H1 (cell line): ENCODE measurements around the gene EPHA2. TPM values are rescaled to one million over a fixed set of nuclear protein-coding genes. Genes with fewer than 3 reads are reported as not detected.

ENCODE experiments used
- CTCF ChIA-PET: fragments of 300-600 bp; sonication (Branson Sonifier 250); formaldehyde crosslinking; loops from one replicate; lab custom pipeline; 2021; ENCODE audit not compliant: partially characterized antibody; lab: Charles Lee
- POLR2A ChIA-PET: fragments of 300-600 bp; sonication (Branson Sonifier 250); formaldehyde crosslinking; loops from one replicate; lab custom pipeline; 2021; ENCODE audit warnings: inconsistent platforms; ENCODE audit not compliant: partially characterized antibody; lab: Charles Lee
- DNase-seq, 2 experiments: peaks; one replicate each; pipeline versions ENCODE4 v3.0.0 to v3.0.0-alpha.2; 2010 to 2022; ENCODE audit warnings: low spot score in 2 of 2, low read depth in 1 of 2, mixed read lengths in 1 of 2
- FAIRE-seq: peaks from 2 replicates; lab custom pipeline; 2011; peaks lifted over from hg19 to GRCh38; lab: Jason Lieb, UNC
- H2AFZ ChIP-seq: 2 replicates; pipeline ENCODE4 v1.8.1; 2012; ENCODE audit warnings: low read length, inconsistent platforms
- H2AK5ac ChIP-seq: 2 replicates; pipeline ENCODE4 v1.6.1; 2013; ENCODE audit warnings: low read depth, low read length
- H2BK120ac ChIP-seq: replicated peaks from 2 replicates; pipeline ENCODE3; 2013; ENCODE audit warnings: low read depth, low read length, inconsistent platforms
- H2BK12ac ChIP-seq: 2 replicates; pipeline ENCODE4 v1.6.1; 2013; ENCODE audit warnings: low read depth, low read length
- H2BK15ac ChIP-seq: 2 replicates; pipeline ENCODE4 v1.6.1; 2013; ENCODE audit warnings: low read length
- H2BK20ac ChIP-seq: 2 replicates; pipeline ENCODE4 v1.6.1; 2013; ENCODE audit warnings: low read length
- H2BK5ac ChIP-seq: 2 replicates; pipeline ENCODE4 v1.6.1; 2013; ENCODE audit warnings: low read depth, low read length
- H3K14ac ChIP-seq: 2 replicates; pipeline ENCODE4 v1.6.1; 2013; ENCODE audit warnings: inconsistent platforms; ENCODE audit not compliant: insufficient read length
- H3K18ac ChIP-seq: 2 replicates; pipeline ENCODE4 v1.6.1; 2013; ENCODE audit warnings: low read length; ENCODE audit errors: extremely low read depth
- H3K23ac ChIP-seq: 2 replicates; pipeline ENCODE4 v1.6.1; 2013; ENCODE audit warnings: inconsistent platforms; ENCODE audit not compliant: insufficient read length
- H3K23me2 ChIP-seq: 2 replicates; pipeline ENCODE4 v1.6.1; 2013; ENCODE audit warnings: low read depth, low read length
- H3K27ac ChIP-seq: 2 replicates; pipeline ENCODE4 v1.6.1; 2011; ENCODE audit warnings: low read depth, low read length, inconsistent platforms
- H3K27me3 ChIP-seq, 4 experiments: replicated peaks in 1 of 4; 1 replicate in 1 of 4; 2 replicates in 3 of 4; pipeline versions ENCODE4 v1.6.1 to v1.8.1; 2011 to 2013; ENCODE audit warnings: low read length in 3 of 4, mild to moderate bottlenecking in 3 of 4, inconsistent platforms in 2 of 4, mixed read lengths in 2 of 4, moderate library complexity in 1 of 4; ENCODE audit not compliant: control insufficient read depth in 3 of 4, insufficient read depth in 3 of 4; ENCODE audit errors: extremely low read depth in 1 of 4
- H3K36me3 ChIP-seq, 4 experiments: 2 replicates each; pipeline versions ENCODE4 v1.6.1 to v1.8.1; 2011 to 2013; ENCODE audit warnings: mild to moderate bottlenecking in 4 of 4, low read length in 3 of 4, moderate library complexity in 2 of 4, control low read depth in 1 of 4, inconsistent platforms in 1 of 4; ENCODE audit not compliant: insufficient read depth in 4 of 4, control insufficient read depth in 2 of 4
- H3K4ac ChIP-seq: replicated peaks from 2 replicates; pipeline ENCODE3; 2013; ENCODE audit warnings: low read length, low read depth, mixed read lengths, inconsistent platforms; ENCODE audit not compliant: insufficient read length
- H3K4me1 ChIP-seq, 4 experiments: replicated peaks in 1 of 4; 1 replicate in 1 of 4; 2 replicates in 3 of 4; pipeline versions ENCODE4 v1.6.1 to v1.8.1; 2011 to 2013; ENCODE audit warnings: low read length in 3 of 4, inconsistent platforms in 2 of 4, mixed read lengths in 1 of 4; ENCODE audit not compliant: insufficient read depth in 4 of 4, control insufficient read depth in 3 of 4
- H3K4me2 ChIP-seq, 2 experiments: 2 replicates each; pipeline versions ENCODE4 v1.6.1 to v1.8.1; 2011 to 2013; ENCODE audit warnings: low read depth in 2 of 2, low read length in 2 of 2, control low read depth in 1 of 2, inconsistent platforms in 1 of 2, mild to moderate bottlenecking in 1 of 2; ENCODE audit not compliant: insufficient read depth in 1 of 2
- H3K4me3 ChIP-seq, 4 experiments: fragments of 200-600, 300-600 bp in 1 of 4; sonication (generic), shearing (Covaris generic), sonication (Bioruptor Twin) in 1 of 4; 2 replicates each; pipeline versions ENCODE4 v1.5.1 to v1.8.1; 2011 to 2016; ENCODE audit warnings: low read length in 4 of 4, low read depth in 3 of 4, control low read depth in 2 of 4, inconsistent platforms in 2 of 4, mild to moderate bottlenecking in 2 of 4, mixed read lengths in 1 of 4, moderate library complexity in 1 of 4; ENCODE audit not compliant: insufficient read depth in 2 of 4; ENCODE audit errors: extremely low read depth in 1 of 4
- H3K56ac ChIP-seq: replicated peaks from 2 replicates; pipeline ENCODE3; 2013; ENCODE audit warnings: low read depth, mild to moderate bottlenecking, mixed read lengths, low read length, inconsistent platforms; ENCODE audit not compliant: insufficient read length
- H3K79me1 ChIP-seq: 2 replicates; pipeline ENCODE4 v1.6.1; 2013; ENCODE audit warnings: low read depth, low read length, control low read depth
- H3K79me2 ChIP-seq, 2 experiments: 2 replicates each; pipeline versions ENCODE4 v1.6.1 to v1.8.1; 2012 to 2013; ENCODE audit warnings: low read length in 2 of 2, mild to moderate bottlenecking in 2 of 2, inconsistent platforms in 1 of 2; ENCODE audit not compliant: insufficient read depth in 2 of 2, control insufficient read depth in 1 of 2
- H3K9ac ChIP-seq, 4 experiments: replicated peaks in 1 of 4; 1 replicate in 1 of 4; 2 replicates in 3 of 4; pipeline versions ENCODE4 v1.6.1 to v1.8.1; 2011 to 2013; ENCODE audit warnings: low read depth in 3 of 4, low read length in 3 of 4, control low read depth in 2 of 4, mild to moderate bottlenecking in 2 of 4, moderate library complexity in 2 of 4, inconsistent platforms in 1 of 4; ENCODE audit errors: extremely low read depth in 1 of 4
- H3K9me3 ChIP-seq, 2 experiments: 2 replicates each; pipeline versions ENCODE4 v1.6.1 to v1.8.1; 2012 to 2013; ENCODE audit warnings: mild to moderate bottlenecking in 2 of 2, moderate library complexity in 2 of 2, control low read depth in 1 of 2, inconsistent platforms in 1 of 2, low read depth in 1 of 2, low read length in 1 of 2, mixed read lengths in 1 of 2; ENCODE audit not compliant: insufficient read depth in 2 of 2
- H4K20me1 ChIP-seq, 2 experiments: replicated peaks in 1 of 2; 2 replicates each; pipeline versions ENCODE3 to v1.8.1; 2011 to 2013; ENCODE audit warnings: inconsistent platforms in 2 of 2, low read length in 2 of 2, mild to moderate bottlenecking in 1 of 2; ENCODE audit not compliant: insufficient read depth in 2 of 2, control insufficient read depth in 1 of 2
- H4K5ac ChIP-seq: 2 replicates; pipeline ENCODE4 v1.6.1; 2013; ENCODE audit warnings: low read length, low read depth, mixed read lengths, inconsistent platforms; ENCODE audit not compliant: insufficient read length
- H4K8ac ChIP-seq: 2 replicates; pipeline ENCODE4 v1.8.0; 2013; ENCODE audit warnings: mild to moderate bottlenecking, moderate library complexity, low read length, inconsistent platforms; ENCODE audit not compliant: insufficient read depth; ENCODE audit errors: extremely low read depth
- H4K91ac ChIP-seq: replicated peaks from 2 replicates; pipeline ENCODE3; 2013; ENCODE audit warnings: low read length, mixed read lengths, inconsistent platforms; ENCODE audit not compliant: insufficient read length
- CTCF ChIP-seq, 3 experiments: IDR thresholded peaks; 1 replicate in 2 of 3; 2 replicates in 1 of 3; pipeline versions ENCODE4 v1.5.1 to v1.6.1; 2011; ENCODE audit warnings: low read length in 3 of 3, mild to moderate bottlenecking in 3 of 3, inconsistent platforms in 2 of 3, low read depth in 1 of 3, moderate library complexity in 1 of 3; ENCODE audit not compliant: insufficient read depth in 1 of 3; ENCODE audit errors: control extremely low read depth in 1 of 3
- KDM4A ChIP-seq: IDR thresholded peaks from one replicate; pipeline ENCODE4 v1.7.1; 2012; ENCODE audit warnings: low read depth, mild to moderate bottlenecking, moderate library complexity, low read length, inconsistent platforms; ENCODE audit not compliant: severe bottlenecking
- SP1 ChIP-seq: IDR thresholded peaks from 2 replicates; pipeline ENCODE4 v1.6.1; 2011; ENCODE audit warnings: low read depth, low read length
- SRF ChIP-seq: IDR thresholded peaks from 2 replicates; pipeline ENCODE4 v1.6.1; 2011; ENCODE audit warnings: mild to moderate bottlenecking, low read depth, low read length, moderate library complexity
- WGBS, 2 experiments: shearing (Covaris generic) in 1 of 2; methylation state at CpG; one replicate each; pipeline versions ENCODE4 v1.1.6 to v1.1.7; 2013 to 2015; ENCODE audit warnings: low lambda C conversion rate in 2 of 2, mixed read lengths in 2 of 2, inconsistent platforms in 1 of 2, low coverage in 1 of 2, missing lambda C conversion rate in 1 of 2; ENCODE audit not compliant: insufficient replicate concordance in 2 of 2, insufficient coverage in 1 of 2, insufficient read length in 1 of 2; ENCODE audit errors: extremely low coverage in 1 of 2, missing lambda C conversion rate in 1 of 2; 5-methylcytosine and 5-hydroxymethylcytosine counted together
- polyA plus RNA-seq, 7 experiments: library from polyadenylated mRNA; depleted of rRNA in 3 of 7; stranded (reverse) in 5 of 7; unstranded in 2 of 7; fragments of >200 nt in 5 of 7; fragments of 200-250 nt in 2 of 7; gene quantifications; 1 replicate in 5 of 7; 2 replicates in 1 of 7; 4 replicates in 1 of 7; pipeline versions ENCODE4 v1.2.1 to v1.2.3, GENCODE V29; 2011 to 2013; ENCODE audit warnings: missing spikeins in 2 of 7, mixed read lengths in 2 of 7
- total RNA-seq: library from RNA; stranded (reverse); fragmentation: NEBNext Ultra II Directional; extraction: Animal tissue kit (Norgen Biotek cat#: 25700); gene quantifications from 2 replicates; pipeline ENCODE4 v1.2.1, GENCODE V29; 2021

The EPHA2 gene
- total and polyA plus RNA-seq, 2 of the 8 experiments (the other 6 are each of a cell fraction or from before 2014, with no cell fraction given): 26.8 to 33.6 TPM

GRCh38 chr1:16129316-16129715 is 26.6 kb downstream of the EPHA2 start:
- Histone ChIP-seq H3K23me2 (no peaks in the 10 kb centered on the region), H3K79me1 (no peaks in the 10 kb centered on the region; the same call in none of the 2 replicates), H3K23ac (no peak overlapping the region), H2BK5ac (no peak overlapping the region), H3K4me1 (no peaks in the 10 kb centered on the region), H2BK12ac (no peak overlapping the region), H3K4ac (no peak overlapping the region), H4K5ac (no peak overlapping the region), H3K56ac (no peak overlapping the region), H2BK120ac (no peak overlapping the region), H4K8ac (no peak overlapping the region), H2AK5ac (no peak overlapping the region), H2AFZ (no peak overlapping the region), H3K4me2 (no peak overlapping the region), H3K36me3 (peaks cover 21 to 75% (median 63%) of the 10 kb centered on the region in 4 experiments; a peak in 7 of 8 replicates), H4K91ac (no peak overlapping the region), H3K9me3 (no peaks in the 10 kb centered on the region), H3K79me2 (no peaks in the 10 kb centered on the region), H3K4me3 (no peak overlapping the region), H3K9ac (no peak overlapping the region), H4K20me1 (peaks cover 5 to 29% of the 10 kb centered on the region in 2 experiments), H3K18ac (no peak overlapping the region), H3K27me3 (no peaks in the 10 kb centered on the region), H2BK20ac (no peak overlapping the region), H3K14ac (no peak overlapping the region), H2BK15ac (no peak overlapping the region), H3K27ac (no peak overlapping the region)
- ChIA-PET POLR2A (interaction anchor here (0.9 kb wide), 1 partner anchor 10 kb away, joined by 3 read pairs; no protein-coding TSS in a partner anchor), CTCF (interaction anchor here (1.0 to 31.3 kb wide), 7 partner anchors 8 to 57 kb away, joined by 3 to 522 read pairs (median 5); partner anchors contain the start of gene FAM131C)
- FAIRE-seq (no peak), DNase-seq (no peak)
- 94% methylated on average over 15 of the region's 19 CpGs; no CpG with 5 or more reads in 1 of the 2 experiments for WGBS, 2 experiments
- TF ChIP-seq KDM4A (no peak), SRF (no peak), CTCF (IDR thresholded peaks at IDR 0.05; ENCODE audit: control extremely low read depth in 1 of 3, insufficient read depth in 1 of 3, low read depth in 1 of 3, low read length in 3 of 3) (no peak), SP1 (no peak)
